ENCODE data around the gene OSBPL8.
"Not testable (repeated sequence)": the region's sequence is repeated elsewhere in the genome, so short reads cannot be mapped to it uniquely, and the experiment has no call there.

Gene OSBPL8

GRCh38 chr12:76348079-76348901 is 211.3 kb downstream of the OSBPL8 start, which contains the start of gene BBS10:
Gene BBS10 (minus strand): TSS chr12:76348415. CDS start chr12:76348358, 57 bp downstream.
- Histone ChIP-seq H3K4me1 (ENCODE audit: control insufficient read depth, insufficient read depth, low read length) (no peaks in the 10 kb centered on the region), H3K9ac (ENCODE audit: low read length) (peak within 1 kb of the TSS; percentile 64), H3K4me3 (ENCODE audit: low read length) (peak within 1 kb of the TSS; percentile 90), H3K36me3 (ENCODE audit: control insufficient read depth, insufficient read depth, low read length) (no peaks in the 10 kb centered on the region), H3K27me3 (ENCODE audit: control insufficient read depth, insufficient read depth, low read length) (no peaks in the 10 kb centered on the region), H3K27ac (ENCODE audit: low read depth, low read length) (peak within 1 kb of the TSS; percentile 85)

DNA sequence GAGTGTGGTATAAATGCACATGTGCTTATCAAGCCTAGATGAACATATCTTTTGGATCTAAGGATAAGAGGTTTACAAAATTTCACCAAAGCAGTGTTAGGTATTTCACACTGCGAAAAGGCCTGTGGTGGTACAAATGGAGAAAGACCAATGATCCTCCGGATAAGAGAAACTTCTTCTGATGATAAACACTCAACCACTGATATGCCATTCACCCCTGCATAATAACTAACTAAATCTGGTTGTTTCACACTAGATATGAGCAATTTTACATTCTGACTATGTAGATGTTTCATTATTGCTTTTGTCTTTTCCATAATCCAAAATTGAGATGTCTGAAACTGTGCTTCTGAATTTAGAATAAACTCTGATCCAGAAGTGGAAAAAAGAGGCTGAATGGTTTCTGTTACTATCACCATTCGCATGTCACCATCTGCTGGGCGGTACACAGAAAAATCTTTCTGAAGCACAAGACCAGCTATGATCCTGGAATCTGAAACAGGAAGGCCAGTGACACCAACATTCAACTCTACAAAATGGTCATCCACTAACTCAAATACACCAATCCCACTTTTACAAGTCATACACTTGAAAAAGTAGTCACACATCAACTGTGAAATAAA is 212.7 kb downstream of the OSBPL8 start:
- H3K9ac ChIP-seq (ENCODE audit: low read length): no peak overlapping the region
- H3K27me3 ChIP-seq (ENCODE audit: control insufficient read depth, insufficient read depth, low read length): no peaks in the 10 kb centered on the region
- H3K27ac ChIP-seq (ENCODE audit: low read depth, low read length): no peak overlapping the region
- H3K4me1 ChIP-seq (ENCODE audit: control insufficient read depth, insufficient read depth, low read length): no peaks in the 10 kb centered on the region
- no peak overlapping the region for H3K4me3 ChIP-seq (ENCODE audit: low read length)
- H3K36me3 ChIP-seq (ENCODE audit: control insufficient read depth, insufficient read depth, low read length): no peaks in the 10 kb centered on the region

- no peak overlapping the region for H3K27ac ChIP-seq (ENCODE audit: low read depth, low read length)
- H3K4me3 ChIP-seq (ENCODE audit: low read length): no peak overlapping the region
- H3K4me1 ChIP-seq (ENCODE audit: control insufficient read depth, insufficient read depth, low read length): no peaks in the 10 kb centered on the region
- H3K36me3 ChIP-seq (ENCODE audit: control insufficient read depth, insufficient read depth, low read length): no peaks in the 10 kb centered on the region
- no peak overlapping the region for H3K9ac ChIP-seq (ENCODE audit: low read length)
- no peaks in the 10 kb centered on the region for H3K27me3 ChIP-seq (ENCODE audit: control insufficient read depth, insufficient read depth, low read length)
Observed at GRCh38 chr12:76346236-76346635, 213.3 kb downstream of the OSBPL8 start.

- H3K4me1 ChIP-seq (ENCODE audit: control insufficient read depth, insufficient read depth, low read length): no peaks in the 10 kb centered on the region
- no peak overlapping the region for H3K27ac ChIP-seq (ENCODE audit: low read depth, low read length)
- H3K27me3 ChIP-seq (ENCODE audit: control insufficient read depth, insufficient read depth, low read length): no peaks in the 10 kb centered on the region
- no peak overlapping the region for H3K4me3 ChIP-seq (ENCODE audit: low read length)
- H3K36me3 ChIP-seq (ENCODE audit: control insufficient read depth, insufficient read depth, low read length): no peaks in the 10 kb centered on the region
- no peak overlapping the region for H3K9ac ChIP-seq (ENCODE audit: low read length)
Observed at GRCh38 chr12:76345569-76345968, 214.0 kb downstream of the OSBPL8 start.

- Histone ChIP-seq H3K9ac (ENCODE audit: low read length) (no peak overlapping the region), H3K4me1 (ENCODE audit: control insufficient read depth, insufficient read depth, low read length) (no peaks in the 10 kb centered on the region), H3K36me3 (ENCODE audit: control insufficient read depth, insufficient read depth, low read length) (no peaks in the 10 kb centered on the region), H3K4me3 (ENCODE audit: low read length) (no peak overlapping the region), H3K27ac (ENCODE audit: low read depth, low read length) (no peak overlapping the region), H3K27me3 (ENCODE audit: control insufficient read depth, insufficient read depth, low read length) (no peaks in the 10 kb centered on the region)
Observed at GRCh38 chr12:76341436-76342030, 218.0 kb downstream of the OSBPL8 start.

GRCh38 chr12:76340680-76341435 is 218.7 kb downstream of the OSBPL8 start:
- Histone ChIP-seq H3K9ac (ENCODE audit: low read length) (no peak overlapping the region), H3K36me3 (ENCODE audit: control insufficient read depth, insufficient read depth, low read length) (no peaks in the 10 kb centered on the region), H3K4me1 (ENCODE audit: control insufficient read depth, insufficient read depth, low read length) (no peaks in the 10 kb centered on the region), H3K27me3 (ENCODE audit: control insufficient read depth, insufficient read depth, low read length) (no peaks in the 10 kb centered on the region), H3K27ac (ENCODE audit: low read depth, low read length) (no peak overlapping the region), H3K4me3 (ENCODE audit: low read length) (no peak overlapping the region)

- H3K4me3 ChIP-seq (ENCODE audit: low read length): no peak overlapping the region
- no peaks in the 10 kb centered on the region for H3K27me3 ChIP-seq (ENCODE audit: control insufficient read depth, insufficient read depth, low read length)
- no peak overlapping the region for H3K27ac ChIP-seq (ENCODE audit: low read depth, low read length)
- H3K4me1 ChIP-seq (ENCODE audit: control insufficient read depth, insufficient read depth, low read length): no peaks in the 10 kb centered on the region
- H3K36me3 ChIP-seq (ENCODE audit: control insufficient read depth, insufficient read depth, low read length): no peaks in the 10 kb centered on the region
- no peak overlapping the region for H3K9ac ChIP-seq (ENCODE audit: low read length)
Observed at GRCh38 chr12:76337583-76337982, 222.0 kb downstream of the OSBPL8 start.

DNA sequence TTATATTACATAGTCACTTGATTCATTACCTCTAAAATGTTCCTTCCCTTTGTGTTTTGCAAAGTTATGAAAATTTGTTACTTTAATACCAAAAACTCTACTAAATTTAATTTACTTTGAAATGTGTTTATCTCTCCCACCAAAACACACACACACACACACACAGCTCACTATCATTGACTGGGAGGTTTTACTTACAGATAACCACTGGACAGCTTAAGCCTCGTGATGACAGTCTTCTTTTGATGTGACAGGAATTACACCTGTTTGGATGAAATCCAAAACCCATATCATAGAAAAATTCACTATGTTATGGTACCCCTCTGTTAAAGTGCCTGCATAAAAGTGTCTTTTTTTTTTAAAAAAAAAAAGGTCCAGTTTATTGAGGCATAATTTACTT is 227.0 kb downstream of the OSBPL8 start:
- Histone ChIP-seq H3K4me1 (ENCODE audit: control insufficient read depth, insufficient read depth, low read length) (no peaks in the 10 kb centered on the region), H3K4me3 (ENCODE audit: low read length) (no peak overlapping the region), H3K36me3 (ENCODE audit: control insufficient read depth, insufficient read depth, low read length) (no peaks in the 10 kb centered on the region), H3K27ac (ENCODE audit: low read depth, low read length) (no peak overlapping the region), H3K27me3 (ENCODE audit: control insufficient read depth, insufficient read depth, low read length) (no peaks in the 10 kb centered on the region), H3K9ac (ENCODE audit: low read length) (no peak overlapping the region)

- no peak overlapping the region for H3K4me3 ChIP-seq (ENCODE audit: low read length)
- no peak overlapping the region for H3K9ac ChIP-seq (ENCODE audit: low read length)
- no peaks in the 10 kb centered on the region for H3K4me1 ChIP-seq (ENCODE audit: control insufficient read depth, insufficient read depth, low read length)
- no peaks in the 10 kb centered on the region for H3K36me3 ChIP-seq (ENCODE audit: control insufficient read depth, insufficient read depth, low read length)
- H3K27ac ChIP-seq (ENCODE audit: low read depth, low read length): no peak overlapping the region
- H3K27me3 ChIP-seq (ENCODE audit: control insufficient read depth, insufficient read depth, low read length): no peaks in the 10 kb centered on the region
Observed at GRCh38 chr12:76329606-76330005, 230.0 kb downstream of the OSBPL8 start.

DNA sequence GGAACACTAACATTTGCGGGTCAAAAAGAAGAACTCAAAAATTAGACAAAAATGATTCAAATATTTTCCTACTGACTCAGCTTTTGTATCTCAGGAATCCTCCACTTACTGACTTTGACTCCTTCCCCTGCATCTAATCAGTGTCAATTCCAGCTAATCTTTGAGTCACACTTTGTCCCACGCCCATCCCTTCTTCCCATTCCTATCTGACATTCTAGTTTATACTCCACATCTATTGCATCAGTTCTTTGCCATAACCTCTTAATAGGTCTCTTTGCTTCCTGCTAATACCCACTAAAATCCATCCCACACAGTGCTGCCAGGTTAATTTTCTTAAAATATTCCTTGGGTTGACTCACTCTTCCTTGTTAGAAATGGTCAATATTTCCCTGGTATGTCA is 230.4 kb downstream of the OSBPL8 start:
- H3K4me1 ChIP-seq (ENCODE audit: control insufficient read depth, insufficient read depth, low read length): no peaks in the 10 kb centered on the region
- H3K9ac ChIP-seq (ENCODE audit: low read length): no peak overlapping the region
- no peaks in the 10 kb centered on the region for H3K27me3 ChIP-seq (ENCODE audit: control insufficient read depth, insufficient read depth, low read length)
- no peak overlapping the region for H3K27ac ChIP-seq (ENCODE audit: low read depth, low read length)
- H3K36me3 ChIP-seq (ENCODE audit: control insufficient read depth, insufficient read depth, low read length): no peaks in the 10 kb centered on the region
- H3K4me3 ChIP-seq (ENCODE audit: low read length): no peak overlapping the region

GRCh38 chr12:76319595-76320319 is 239.8 kb downstream of the OSBPL8 start:
- not testable (repeated sequence) for H3K4me3 ChIP-seq (ENCODE audit: low read length); H3K36me3 ChIP-seq (ENCODE audit: control insufficient read depth, insufficient read depth, low read length)

More at GRCh38 chr12:76319595-76320319, 239.8 kb downstream of the OSBPL8 start:
- H3K27ac ChIP-seq (ENCODE audit: low read depth, low read length); H3K27me3 ChIP-seq (ENCODE audit: control insufficient read depth, insufficient read depth, low read length); H3K9ac ChIP-seq (ENCODE audit: low read length); H3K4me1 ChIP-seq (ENCODE audit: control insufficient read depth, insufficient read depth, low read length): not testable (repeated sequence)
